Ovary (tissue), 3 donors: ENCODE measurements around the gene LDAH.

ENCODE experiments used
- CTCF ChIP-seq, 3 donors: fragments of 450-650 bp in 2 of 3; fragments of 200-600 bp in 1 of 3; IDR thresholded peaks; one replicate each; pipeline versions ENCODE4 v1.5.1 to v1.8.0; 2016 to 2022; ENCODE audit warnings: antibody characterized with exemption in 3 of 3, mild to moderate bottlenecking in 1 of 3
- POLR2A ChIP-seq: fragments of 450-650 bp; IDR thresholded peaks from one replicate; pipeline ENCODE4 v1.6.1; 2017; ENCODE audit warnings: antibody characterized with exemption, mild to moderate bottlenecking, moderate library complexity
- donor health status: DM: no; HTN: no; CAD: no.

DNA sequence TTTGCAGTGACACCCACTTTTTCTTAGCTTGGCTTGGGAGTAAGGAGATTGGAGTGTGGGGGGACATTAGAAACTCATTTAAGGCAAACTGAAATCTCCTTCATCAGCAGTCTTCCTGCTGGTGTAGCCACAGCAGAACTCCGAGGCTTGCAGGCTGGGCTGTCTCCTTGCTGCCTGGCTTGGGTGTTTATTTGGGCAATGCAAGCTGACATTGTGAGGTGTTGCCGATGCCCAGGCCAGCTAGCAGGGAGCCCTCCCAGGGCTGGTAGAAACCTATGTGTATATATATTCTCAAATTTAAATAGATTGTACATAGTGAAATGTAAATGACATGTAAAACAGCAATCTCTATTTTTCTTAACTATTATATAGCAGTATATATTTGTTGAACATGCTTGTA is 144.1 kb downstream of the LDAH start:
- no peak for TF ChIP-seq CTCF (IDR thresholded peaks at IDR 0.05)
- no peak for TF ChIP-seq POLR2A
